Ammon's horn (tissue), 1 donor: Measurements from ENCODE around the gene CAPN11.
A peak's percentile ranks its signal among the peaks of the same experiment; 100 is the strongest.

Source experiments
- DNase-seq: peaks from one replicate; pipeline ENCODE4 v3.0.0-alpha.2; 2016; ENCODE audit warnings: low spot score

The CAPN11 gene

DNA sequence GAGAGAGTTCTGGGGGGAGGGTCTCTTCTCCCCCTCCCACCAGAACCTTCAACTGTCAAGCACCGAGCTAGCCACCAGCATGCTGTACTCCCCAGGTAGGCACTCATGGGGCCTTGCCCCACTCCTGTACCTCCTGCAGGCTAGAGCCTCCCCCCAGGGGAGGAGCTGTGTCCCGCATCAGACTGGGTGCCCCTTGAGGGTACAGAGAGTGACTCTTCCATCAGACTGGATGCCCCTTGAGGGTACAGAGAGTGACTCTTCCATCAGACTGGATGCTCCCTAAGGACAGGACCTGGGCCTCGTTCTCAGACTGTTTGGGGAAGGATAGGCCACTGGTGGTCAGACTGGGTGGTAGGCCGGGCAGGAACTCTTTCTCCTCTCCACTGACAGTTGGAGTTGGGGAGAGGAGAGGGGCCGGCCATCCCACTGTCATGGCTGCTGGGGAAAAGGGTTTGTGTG, at the start of gene CAPN11:
Gene CAPN11 (plus strand): TSS at position 51 of the 459 bp plus-strand sequence. CDS start 29 bp downstream, at position 80.
- no peak for DNase-seq

DNA sequence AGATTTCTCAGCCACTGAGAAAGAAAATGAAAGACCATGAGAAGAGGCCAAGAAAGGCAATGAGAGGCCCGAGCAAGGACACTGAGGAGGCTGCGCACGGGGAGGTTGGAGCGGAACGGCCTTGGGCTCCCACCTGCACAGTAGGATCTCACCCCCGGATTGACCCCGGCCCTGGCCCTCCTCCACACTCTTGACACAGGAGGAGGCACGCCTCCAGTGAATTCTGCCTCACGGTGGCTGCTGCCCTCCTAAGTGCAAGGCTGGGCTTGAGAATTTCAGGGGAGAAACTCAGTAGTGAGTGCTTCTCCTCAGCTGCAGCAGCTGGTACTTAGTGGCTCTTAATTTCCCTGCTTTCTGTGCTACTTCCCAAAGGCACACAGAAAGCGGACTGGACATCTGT, 49.4 kb upstream of the CAPN11 start:
- DNase-seq: no peak

DNA sequence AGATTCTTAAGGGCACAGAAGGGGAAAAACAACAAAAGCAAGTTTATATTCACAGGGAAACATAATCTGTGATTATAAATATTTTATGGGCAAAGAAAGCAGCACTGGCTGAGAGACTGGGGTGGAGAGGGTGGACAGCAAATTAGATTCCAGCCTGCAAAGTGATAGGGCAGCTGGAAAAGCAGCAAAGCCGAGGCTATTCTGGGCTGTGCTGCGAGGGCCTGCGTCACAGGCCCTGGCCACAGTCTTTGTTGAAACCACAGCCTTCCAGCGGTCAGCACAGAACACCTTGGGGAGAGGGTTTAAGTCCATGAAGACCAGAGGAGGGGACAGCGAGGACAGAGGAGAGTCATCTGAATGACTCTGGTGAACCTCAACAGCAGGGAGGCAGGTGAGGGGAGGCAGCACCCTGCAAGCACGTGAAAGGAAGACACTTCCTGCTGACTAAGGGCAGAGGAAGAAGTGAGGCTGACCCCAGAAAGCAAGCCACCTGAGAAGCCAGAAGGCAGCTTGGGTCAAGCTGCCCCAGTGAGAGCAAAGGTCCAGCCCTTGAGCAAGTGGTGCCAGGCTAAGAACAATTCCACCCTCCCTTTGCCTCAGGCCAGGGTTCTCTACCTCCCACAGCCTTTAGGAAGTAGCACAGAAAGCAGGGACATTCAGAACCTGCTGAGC, 48.5 kb upstream of the CAPN11 start:
- no peak for DNase-seq

DNA sequence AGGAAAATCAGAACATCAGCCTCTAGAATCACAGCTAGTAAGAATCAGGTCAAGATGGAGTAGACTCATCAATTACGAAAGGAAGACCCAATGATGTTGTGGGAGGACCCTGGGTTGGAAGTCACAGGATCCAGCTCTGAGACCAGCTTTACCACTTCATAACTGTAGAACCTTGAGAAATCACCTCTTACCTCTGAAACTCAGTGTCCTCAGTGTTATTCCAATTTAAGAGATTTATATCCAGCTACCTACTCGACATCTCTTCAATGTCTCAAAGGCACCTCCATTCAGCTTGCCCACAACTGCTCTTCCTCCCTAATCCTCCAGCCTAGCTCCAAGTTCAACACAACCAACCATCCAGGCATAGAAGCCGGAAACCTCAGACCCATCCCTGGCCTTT, 47.7 kb upstream of the CAPN11 start:
- DNase-seq: no peak

DNA sequence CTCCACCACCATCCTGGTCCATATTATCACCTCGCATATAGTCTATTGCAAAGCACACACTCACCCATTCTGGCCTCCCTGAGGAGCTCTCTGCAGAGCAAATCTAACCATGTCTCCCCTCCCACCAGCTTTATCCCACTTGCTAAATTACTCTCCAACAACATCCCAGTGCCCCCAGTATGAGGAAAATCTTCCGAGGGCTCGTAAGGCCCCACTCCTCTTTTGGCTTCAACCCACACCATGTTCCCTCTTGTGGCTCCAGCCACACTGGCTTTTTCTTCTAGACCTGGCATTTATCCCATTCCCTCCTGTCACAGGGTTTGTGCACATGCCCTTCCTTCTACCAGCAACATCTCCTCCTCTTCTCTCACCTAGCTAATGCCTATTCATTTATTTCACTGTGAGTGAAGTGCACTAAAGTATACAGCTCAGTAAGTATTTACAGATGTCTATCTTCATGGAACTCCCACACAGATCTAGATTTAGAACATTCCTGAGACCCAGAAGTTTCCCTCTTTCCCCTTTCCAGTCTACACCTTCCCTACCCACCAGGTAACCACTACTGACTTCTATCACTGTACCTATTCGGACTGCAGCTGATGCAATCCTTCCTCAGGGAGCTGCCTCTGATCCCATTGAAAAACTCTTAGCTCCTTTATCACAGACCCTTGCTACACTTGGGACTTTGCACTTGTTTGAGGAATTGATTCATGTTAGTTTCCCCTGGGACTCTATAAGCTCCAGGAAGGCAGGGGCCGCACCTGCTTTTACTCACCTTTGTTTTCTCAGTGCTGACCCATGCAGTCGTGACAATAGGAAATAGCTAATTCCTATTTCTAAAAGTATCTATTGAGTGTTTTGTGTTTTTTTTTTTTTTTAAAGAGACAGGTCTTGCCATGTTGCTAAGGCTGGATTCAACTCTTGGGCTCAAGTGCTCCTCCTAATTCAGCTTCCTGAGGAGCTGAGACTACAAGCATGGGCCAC, 46.9 kb upstream of the CAPN11 start:
- DNase-seq: no peak

DNA sequence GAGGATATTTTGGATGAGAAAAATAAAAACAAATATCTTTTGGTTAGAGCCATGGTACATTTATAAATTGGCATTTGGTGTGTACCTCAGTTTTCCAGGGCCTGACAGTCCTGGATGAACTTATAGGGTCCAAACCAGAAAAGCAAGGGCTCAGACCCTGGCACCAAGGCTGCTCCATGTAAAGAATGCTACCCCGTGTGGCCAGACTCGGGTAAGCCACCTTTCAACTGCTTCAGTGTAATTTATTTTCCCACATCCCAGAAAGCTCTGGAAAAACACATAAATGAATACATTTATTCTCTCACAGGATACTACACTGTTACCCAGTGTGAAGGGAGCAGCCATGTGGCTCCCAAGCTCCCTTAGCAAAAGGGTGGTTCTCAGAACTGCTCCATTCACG, 45.2 kb upstream of the CAPN11 start:
- DNase-seq: no peak

DNA sequence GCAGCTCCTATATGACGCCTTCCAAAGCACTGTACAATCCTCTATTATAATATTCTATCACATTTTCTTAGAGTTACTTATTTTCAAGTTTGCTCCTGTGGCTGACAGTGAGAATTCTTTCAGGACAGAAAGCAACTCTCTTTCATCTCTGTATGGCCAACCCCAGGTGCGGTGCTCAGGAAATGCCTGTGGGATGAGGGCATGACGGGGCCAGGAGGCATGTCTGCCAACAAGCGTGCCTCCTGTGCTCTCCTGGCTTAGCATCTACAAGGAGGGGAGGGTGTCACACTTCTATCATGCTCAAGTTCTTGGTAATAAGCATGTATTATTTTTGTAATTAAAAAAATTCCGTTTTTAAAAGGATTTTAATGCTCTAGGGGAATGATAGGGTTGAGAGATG, 42.8 kb upstream of the CAPN11 start:
- DNase-seq: no peak

DNA sequence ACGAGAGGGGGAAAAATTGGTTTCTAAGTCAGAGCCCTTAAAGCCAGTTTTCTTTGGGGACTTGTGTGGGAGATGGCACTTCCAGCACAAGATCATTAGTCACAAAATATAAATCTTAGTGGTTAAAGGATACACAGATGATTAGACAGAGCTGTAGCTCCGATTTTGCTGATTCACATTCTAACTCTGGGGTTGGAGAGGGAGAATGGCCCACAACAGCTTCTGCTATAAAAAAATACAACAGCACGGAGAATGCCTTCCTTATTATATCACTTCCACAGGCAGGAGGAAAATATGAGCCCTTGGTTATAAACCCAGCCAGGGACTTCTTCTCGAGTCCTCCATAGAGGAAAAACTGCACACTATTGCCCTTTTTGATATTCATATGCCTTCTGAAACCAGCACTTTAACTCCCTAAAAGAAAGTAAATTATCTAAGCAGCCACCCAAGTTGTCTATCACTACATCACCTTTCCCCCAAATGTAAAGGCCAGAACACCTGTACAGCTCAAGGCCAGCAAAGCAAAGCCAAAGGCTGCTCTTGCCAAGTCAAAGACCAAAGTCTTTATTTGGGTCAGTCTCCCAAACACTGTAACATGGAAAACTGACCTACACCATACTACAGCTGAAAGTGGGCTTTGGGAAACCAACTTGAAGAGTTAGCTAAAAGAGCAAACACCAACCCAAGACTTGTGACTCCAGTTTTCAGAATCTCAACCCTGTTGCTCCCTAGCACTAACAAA, 41.8 kb upstream of the CAPN11 start:
- DNase-seq: no peak

DNA sequence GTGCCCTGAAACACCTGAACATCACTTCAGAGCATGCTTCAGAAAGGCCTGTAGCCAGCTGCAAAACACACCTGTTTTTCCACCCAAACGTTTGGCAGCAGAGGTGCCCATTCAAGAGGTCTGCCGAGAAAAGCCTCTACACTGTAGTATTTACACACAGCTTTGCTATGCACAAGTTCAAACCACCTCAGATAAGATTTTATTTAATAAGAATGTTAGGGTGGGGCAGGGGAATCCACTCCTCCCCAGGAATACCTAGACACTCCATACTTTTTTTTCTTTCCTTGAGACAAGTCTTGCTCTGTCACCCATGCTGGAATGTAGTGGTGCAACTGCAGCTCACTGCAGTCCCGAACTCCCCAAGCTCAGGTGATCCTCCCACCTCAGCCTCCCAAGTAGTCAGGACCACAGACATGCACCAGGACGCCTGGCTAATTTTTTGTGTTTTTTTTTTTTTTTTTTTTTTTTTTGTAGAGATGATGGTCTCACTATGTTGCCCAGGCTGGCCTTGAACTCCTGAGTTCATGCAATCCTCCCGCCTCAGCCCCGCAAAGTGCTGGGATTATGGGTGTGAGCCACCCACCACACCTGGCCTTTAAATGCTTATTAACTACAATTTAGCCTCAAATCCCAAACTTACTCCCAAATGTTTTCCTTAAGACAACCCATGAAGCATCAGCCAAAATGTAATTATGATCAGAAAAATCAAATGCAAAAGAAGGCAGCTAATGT, 41.1 kb upstream of the CAPN11 start:
- no peak for DNase-seq

DNA sequence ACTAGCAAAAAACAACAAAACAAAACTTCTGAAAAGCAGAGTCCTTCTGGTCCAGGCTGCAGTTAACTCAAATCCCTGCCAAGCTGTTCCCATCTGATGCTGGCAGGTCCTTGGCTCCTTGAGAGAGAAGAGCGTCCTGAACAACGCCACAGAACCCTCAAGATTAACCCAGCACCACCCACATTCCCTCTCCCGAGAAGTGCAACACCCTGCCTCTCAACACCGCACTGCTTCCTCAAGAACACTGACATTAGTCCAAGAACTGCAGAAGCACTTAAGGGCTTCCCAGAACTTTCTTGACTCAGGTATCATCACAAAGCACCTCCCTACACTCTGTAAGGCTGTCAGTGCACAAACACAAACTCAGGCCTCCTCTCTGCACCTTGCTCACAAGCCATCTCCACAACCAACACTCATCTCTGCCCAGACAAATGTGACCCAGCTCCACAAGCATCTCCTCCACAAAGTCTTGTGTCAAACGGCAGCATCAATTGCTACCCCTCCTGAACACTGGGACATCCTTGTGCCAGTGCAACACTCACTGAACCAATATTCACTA, 38.8 kb upstream of the CAPN11 start:
- no peak for DNase-seq

DNA sequence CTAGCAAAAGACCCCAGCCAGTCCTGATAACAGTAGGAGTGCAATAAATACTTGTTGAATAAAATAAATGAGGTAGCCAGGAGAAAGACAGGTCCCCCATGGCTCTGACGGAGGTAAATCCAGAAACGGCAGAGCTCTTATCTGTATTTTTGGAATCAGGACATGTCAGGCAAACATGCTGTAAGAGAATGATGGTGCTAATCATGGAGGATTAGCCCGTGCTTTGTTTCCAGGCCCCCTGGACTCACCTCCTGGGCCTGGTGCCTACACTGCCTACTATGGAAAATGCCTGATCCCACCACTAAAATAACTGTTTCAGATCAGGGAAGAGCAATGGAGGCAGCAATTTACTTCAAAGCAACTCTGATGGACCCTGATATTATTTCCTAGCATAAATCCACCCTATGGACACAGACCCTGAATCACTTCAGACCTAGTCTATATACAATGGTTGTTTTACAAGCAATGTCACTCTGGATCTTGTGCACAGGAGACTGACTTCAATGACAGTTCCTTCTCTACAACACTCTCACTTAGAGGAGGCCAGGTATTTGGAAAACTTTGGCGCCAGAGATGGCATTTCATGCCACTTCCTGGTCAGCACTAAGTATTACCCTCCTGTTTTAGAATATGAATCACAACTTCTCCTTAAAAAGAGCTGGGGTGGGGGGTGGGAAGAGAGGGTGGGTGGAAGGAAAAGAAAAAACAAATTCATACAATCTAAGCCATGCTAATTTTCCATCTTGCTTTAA, 37.8 kb upstream of the CAPN11 start:
- no peak for DNase-seq

DNA sequence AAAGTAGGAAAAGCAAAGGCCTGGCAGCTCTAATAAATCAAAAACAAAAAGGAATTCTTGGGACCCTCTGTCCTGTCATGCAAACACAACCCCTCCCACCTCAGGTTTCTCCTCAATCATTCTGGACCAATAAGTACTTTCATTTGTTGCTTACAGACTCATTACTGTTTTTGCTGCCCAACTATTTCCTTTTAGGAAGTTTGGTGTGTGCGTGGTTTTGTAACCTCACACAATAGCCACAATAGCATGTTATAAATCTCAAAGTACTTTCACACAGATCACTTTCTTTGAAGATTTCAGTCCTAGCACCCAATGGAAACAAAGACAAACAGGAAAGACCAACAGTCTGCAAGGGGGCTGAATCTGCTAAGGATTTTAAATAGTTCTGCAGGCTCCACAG, 35.8 kb upstream of the CAPN11 start:
- no peak for DNase-seq

DNA sequence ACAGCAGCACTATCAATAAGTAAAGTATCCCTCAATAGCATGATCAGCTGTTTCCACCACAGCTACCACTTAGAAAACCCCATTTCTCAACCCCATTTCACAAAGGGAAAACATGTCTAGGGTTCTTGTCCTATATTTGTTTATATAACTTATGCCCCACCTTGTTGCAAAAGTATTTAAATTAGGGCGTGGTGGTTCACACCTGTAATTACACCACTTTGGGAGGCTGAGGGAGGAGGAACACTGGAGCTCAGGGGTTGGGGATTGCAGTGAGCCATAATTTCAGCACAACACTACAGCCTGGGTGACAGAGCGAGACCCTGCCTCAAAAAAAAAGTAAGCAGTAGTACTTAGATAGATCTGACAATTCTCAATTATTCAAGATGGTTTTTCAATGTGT, 35.1 kb upstream of the CAPN11 start:
- DNase-seq: no peak

DNA sequence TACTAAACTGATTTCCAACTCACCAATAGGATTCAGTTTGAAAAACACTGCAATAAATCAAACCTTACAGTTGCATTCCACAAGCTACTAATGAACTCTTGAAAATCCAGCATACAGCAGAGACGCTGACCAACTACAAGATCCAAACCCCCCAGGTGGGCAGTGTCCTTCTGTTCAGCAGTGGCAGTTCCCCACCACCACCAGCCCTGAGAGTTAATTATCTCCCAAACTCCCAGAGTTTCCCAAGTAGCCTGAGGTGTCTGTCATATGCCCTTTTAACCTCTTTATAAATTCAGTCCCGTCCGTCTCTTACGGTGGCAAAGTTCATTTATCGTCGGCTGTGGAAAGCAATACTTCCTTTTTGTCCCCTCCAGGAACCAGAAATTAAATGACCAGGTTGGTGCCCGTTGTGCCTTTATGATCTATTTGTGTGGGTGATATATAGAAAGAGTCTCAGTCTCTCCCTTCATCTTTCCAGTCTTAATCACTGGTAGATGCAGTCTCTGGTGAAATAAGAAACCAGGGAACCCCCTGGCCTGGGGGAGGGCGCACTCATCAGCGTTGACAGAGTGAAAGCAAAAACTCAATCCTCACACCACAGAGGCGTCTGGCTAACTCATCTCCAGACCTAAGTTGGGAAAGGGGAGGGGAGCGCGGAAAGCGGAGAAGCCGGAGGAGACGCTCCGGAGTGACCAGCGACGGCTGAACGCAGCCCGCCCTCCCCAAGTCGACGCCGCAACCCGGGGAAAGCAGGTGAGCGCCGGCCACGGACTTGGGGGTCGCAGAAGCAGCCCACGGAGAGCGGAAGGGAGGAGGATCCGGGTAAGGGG, 32.1 kb upstream of the CAPN11 start:
- DNase-seq: peak; percentile 29

DNA sequence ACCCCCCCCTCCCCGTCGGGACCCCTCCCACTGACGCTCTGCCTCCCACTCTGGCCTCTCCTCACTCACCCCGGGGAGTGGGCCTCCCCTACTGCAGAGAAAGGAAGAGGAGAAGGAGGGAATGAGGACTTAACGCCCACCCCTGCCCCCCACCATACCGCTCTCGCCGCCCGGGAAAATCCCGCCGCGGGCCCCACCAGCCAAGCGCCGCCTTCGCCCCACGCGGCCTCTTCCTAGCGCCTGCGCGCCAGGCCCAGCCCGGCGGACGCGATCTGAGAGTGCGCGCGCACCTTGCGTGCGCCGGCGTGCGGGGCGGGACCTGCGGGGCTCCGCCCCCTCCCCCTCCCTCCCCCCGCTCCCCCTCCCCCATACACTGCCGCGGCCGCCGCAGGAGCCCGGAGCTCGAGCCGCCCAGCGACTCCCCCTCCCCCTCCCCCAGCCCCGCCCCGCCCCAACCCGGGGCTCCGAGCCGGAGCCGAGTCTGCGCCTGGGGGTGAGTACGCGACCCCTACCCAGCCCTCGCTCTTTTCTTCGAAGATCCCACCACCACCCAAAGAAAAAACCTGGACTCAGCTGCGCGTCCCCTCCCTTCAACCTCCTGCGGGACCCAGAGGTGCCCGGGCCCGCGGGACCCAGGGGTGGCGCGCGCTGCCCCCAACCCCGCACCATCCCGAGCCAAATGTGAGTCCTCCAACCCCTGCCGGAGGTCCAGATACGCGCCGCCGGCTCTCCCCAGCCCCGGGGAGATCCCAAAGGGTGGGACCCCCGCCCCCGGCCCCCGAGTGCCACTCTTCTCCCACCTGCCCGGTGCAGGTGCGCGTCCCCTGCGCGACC, 31.2 kb upstream of the CAPN11 start, which contains the start of the genes MRPL14 and TMEM63B:
Gene MRPL14 (minus strand): TSS at position 267 of the 834 bp plus-strand sequence. CDS start 10,841 bp downstream, outside the sequence.
Gene TMEM63B (plus strand): TSS at position 369 of the 834 bp plus-strand sequence. CDS start 7,031 bp downstream, outside the sequence.
- peak; percentile 83 for DNase-seq

DNA sequence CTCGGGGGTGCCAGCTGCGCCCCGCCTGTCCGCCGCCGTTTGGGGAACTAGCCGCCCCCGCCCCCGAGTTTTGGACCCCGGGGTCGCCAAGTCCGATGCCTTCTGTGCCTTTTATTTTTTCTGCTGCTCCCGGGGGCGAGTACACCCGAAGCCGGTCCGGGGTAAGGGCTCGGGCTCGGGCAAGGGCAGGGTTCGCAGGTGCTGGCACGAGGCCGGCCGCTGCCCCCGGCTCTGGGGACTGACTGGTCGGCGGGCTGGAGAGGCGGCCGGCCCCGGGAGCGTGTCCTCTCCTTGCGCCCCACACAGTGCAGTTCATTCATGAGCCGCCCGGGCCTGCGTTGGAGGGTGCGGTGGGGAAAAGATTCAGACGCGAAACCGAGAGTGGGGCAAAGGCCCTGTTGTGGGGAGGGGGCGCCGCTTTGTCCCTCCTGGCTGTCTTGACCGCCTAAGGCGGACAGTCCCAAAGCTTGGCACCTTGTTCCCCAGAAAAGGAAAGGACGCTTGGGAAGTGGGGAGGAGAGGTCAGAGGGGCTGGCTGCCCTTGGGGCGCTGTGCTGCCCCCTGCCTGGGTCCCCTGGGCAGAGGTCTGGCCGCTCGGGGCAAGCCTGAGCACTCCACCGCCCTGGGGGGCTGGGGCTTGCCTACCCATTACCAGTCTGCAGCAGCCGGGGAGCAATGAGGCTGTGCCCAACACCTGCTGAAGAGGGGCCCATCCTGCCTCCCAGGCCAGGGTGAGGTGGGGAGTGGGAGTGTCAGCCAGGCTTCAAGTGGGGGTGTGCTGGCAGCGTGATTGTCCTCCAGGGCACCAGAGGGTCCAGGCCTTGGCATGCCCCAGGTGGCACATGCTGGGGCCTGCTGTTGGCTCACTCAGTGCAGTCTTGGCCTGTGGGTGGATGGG, 30.4 kb upstream of the CAPN11 start:
- peak; percentile 33 for DNase-seq

DNA sequence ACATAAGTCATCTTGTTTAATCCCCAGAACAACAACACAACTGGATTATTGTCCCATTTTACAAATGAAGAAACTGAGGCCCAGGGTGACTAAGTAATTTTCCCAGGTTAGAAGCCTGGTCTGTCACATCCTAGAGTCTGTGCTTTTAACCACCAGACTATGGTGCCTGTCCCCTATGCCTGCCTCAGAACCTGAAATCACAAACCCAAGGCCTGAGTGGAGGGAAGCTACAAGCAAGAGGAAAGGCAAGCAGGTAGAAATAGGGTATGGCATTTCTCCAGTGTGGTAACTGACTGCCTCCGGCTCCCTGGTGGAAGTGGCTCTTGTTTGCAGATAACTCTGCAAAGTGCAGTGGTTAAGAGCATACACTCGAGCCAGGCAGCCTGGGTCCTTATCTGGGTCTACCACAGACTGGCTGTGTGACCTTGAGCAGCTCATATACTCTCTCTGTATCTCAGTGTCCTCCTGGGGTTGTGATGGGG, 28.7 kb upstream of the CAPN11 start:
- DNase-seq: no peak
